HEK293 (cell line): ENCODE measurements around the gene STK39.

ENCODE experiments used
- BCL11B ChIP-seq: fragments of 450-650 bp; formaldehyde crosslinking; IDR thresholded peaks from 2 replicates; pipeline ENCODE4 v1.5.1; 2016; ENCODE audit warnings: low read depth, missing biosample characterization, missing genetic modification characterization
- SALL2 ChIP-seq: fragments of 450-650 bp; formaldehyde crosslinking; IDR thresholded peaks from 2 replicates; pipeline ENCODE4 v1.5.0; 2017; ENCODE audit warnings: missing biosample characterization, mild to moderate bottlenecking, missing genetic modification characterization, borderline replicate concordance
- ZBTB1 ChIP-seq: fragments of 450-650 bp; formaldehyde crosslinking; IDR thresholded peaks from 2 replicates; pipeline ENCODE4 v1.5.1; 2016; ENCODE audit warnings: missing biosample characterization, missing genetic modification characterization
- ZNF133 ChIP-seq: fragments of 450-650 bp; formaldehyde crosslinking; IDR thresholded peaks from 2 replicates; pipeline ENCODE4 v1.5.1; 2016; ENCODE audit warnings: missing biosample characterization, missing genetic modification characterization
- ZNF138 ChIP-seq: fragments of 450-650 bp; formaldehyde crosslinking; IDR thresholded peaks from 2 replicates; pipeline ENCODE4 v1.5.1; 2016; ENCODE audit warnings: missing biosample characterization, missing genetic modification characterization, borderline replicate concordance
- ZNF558 ChIP-seq: fragments of 450-650 bp; formaldehyde crosslinking; IDR thresholded peaks from 2 replicates; pipeline ENCODE4 v1.5.1; 2016; ENCODE audit warnings: missing biosample characterization, missing genetic modification characterization
- ZNF560 ChIP-seq: fragments of 450-650 bp; formaldehyde crosslinking; IDR thresholded peaks from 2 replicates; pipeline ENCODE4 v1.5.1; 2017; ENCODE audit warnings: missing biosample characterization, missing genetic modification characterization, borderline replicate concordance
- ZNF707 ChIP-seq: fragments of 450-650 bp; formaldehyde crosslinking; IDR thresholded peaks from 2 replicates; pipeline ENCODE4 v1.5.1; 2016; ENCODE audit warnings: missing biosample characterization, missing genetic modification characterization
- TF ChIP-seq, protein P1 (sequence below): fragments of 450-650 bp; formaldehyde crosslinking; IDR thresholded peaks from 2 replicates; pipeline ENCODE4 v1.5.1; 2016; ENCODE audit warnings: missing biosample characterization, missing genetic modification characterization
- TF ChIP-seq, protein P2 (sequence below): fragments of 450-650 bp; formaldehyde crosslinking; IDR thresholded peaks from 2 replicates; pipeline ENCODE4 v1.5.1; 2016; ENCODE audit warnings: missing biosample characterization, missing genetic modification characterization
- TF ChIP-seq, protein P3 (sequence below): sonication (generic); formaldehyde crosslinking; IDR thresholded peaks from 2 replicates; pipeline ENCODE4 v1.8.1; 2022; ENCODE audit warnings: mild to moderate bottlenecking, moderate library complexity, missing genetic modification reagents

DNA sequence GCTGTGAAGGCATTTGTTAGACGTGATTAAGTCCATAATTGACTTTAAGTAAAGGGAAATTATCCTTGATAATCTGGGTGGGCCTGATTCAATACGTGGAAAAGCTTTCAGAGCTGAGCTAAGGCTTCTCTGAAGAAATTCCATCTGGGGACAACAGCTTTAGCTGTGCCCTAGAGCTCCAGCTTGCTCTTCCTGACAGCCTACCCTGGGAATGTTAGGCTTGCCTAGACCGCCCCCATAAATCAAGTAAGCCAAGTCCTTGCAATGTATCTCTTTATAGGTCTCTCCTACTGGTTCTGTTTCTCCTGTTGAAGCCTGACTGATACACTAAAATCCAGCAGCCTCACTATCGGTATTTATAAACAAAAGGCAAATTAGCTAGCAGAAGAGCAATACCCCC lies 160.0 kb downstream of the STK39 start:
- TF ChIP-seq ZNF560 (no peak), ZNF558 (tag by site-specific recombination) (no peak), ZNF133 (tag by site-specific recombination) (no peak), ZBTB1 (tag by site-specific recombination) (no peak), SALL2 (tag by site-specific recombination) (no peak), ZNF707 (tag by site-specific recombination) (no peak), ZNF138 (tag by site-specific recombination) (no peak), BCL11B (tag by site-specific recombination) (no peak)
- TF ChIP-seq, protein P1, sequence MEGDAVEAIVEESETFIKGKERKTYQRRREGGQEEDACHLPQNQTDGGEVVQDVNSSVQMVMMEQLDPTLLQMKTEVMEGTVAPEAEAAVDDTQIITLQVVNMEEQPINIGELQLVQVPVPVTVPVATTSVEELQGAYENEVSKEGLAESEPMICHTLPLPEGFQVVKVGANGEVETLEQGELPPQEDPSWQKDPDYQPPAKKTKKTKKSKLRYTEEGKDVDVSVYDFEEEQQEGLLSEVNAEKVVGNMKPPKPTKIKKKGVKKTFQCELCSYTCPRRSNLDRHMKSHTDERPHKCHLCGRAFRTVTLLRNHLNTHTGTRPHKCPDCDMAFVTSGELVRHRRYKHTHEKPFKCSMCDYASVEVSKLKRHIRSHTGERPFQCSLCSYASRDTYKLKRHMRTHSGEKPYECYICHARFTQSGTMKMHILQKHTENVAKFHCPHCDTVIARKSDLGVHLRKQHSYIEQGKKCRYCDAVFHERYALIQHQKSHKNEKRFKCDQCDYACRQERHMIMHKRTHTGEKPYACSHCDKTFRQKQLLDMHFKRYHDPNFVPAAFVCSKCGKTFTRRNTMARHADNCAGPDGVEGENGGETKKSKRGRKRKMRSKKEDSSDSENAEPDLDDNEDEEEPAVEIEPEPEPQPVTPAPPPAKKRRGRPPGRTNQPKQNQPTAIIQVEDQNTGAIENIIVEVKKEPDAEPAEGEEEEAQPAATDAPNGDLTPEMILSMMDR = no peak
- TF ChIP-seq, protein P2, sequence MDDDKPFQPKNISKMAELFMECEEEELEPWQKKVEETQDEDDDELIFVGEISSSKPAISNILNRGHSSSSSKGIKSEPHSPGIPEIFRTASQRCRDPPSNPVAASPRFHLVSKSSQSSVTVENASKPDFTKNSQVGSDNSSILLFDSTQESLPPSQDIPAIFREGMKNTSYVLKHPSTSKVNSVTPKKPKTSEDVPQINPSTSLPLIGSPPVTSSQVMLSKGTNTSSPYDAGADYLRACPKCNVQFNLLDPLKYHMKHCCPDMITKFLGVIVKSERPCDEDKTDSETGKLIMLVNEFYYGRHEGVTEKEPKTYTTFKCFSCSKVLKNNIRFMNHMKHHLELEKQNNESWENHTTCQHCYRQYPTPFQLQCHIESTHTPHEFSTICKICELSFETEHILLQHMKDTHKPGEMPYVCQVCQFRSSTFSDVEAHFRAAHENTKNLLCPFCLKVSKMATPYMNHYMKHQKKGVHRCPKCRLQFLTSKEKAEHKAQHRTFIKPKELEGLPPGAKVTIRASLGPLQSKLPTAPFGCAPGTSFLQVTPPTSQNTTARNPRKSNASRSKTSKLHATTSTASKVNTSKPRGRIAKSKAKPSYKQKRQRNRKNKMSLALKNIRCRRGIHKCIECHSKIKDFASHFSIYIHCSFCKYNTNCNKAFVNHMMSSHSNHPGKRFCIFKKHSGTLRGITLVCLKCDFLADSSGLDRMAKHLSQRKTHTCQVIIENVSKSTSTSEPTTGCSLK (tag by site-specific recombination) = no peak
- TF ChIP-seq, protein P3, sequence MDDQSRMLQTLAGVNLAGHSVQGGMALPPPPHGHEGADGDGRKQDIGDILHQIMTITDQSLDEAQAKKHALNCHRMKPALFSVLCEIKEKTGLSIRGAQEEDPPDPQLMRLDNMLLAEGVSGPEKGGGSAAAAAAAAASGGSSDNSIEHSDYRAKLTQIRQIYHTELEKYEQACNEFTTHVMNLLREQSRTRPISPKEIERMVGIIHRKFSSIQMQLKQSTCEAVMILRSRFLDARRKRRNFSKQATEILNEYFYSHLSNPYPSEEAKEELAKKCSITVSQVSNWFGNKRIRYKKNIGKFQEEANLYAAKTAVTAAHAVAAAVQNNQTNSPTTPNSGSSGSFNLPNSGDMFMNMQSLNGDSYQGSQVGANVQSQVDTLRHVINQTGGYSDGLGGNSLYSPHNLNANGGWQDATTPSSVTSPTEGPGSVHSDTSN (CRISPR knock-in tag) = no peak
